GM12892 (cell line): ENCODE results near the gene SRGN.

Source experiments
- DNase-seq: peaks from one replicate; pipeline ENCODE4 v3.0.0; 2011; ENCODE audit not compliant: insufficient read length
- FAIRE-seq: peaks from 2 replicates; lab custom pipeline; 2011; peaks lifted over from hg19 to GRCh38; lab: Jason Lieb, UNC
- POLR2A ChIP-seq: IDR thresholded peaks from 2 replicates; pipeline ENCODE4 v1.6.1; 2011; ENCODE audit warnings: low read depth, low read length, control low read depth
- POLR2AphosphoS5 ChIP-seq: IDR thresholded peaks from 2 replicates; pipeline ENCODE4 v1.6.1; 2011; ENCODE audit warnings: low read depth, low read length, control low read depth
- TAF1 ChIP-seq: IDR thresholded peaks from 2 replicates; pipeline ENCODE4 v1.6.1; 2011; ENCODE audit warnings: low read depth, mild to moderate bottlenecking, control low read depth, low read length, borderline replicate concordance

SRGN gene

GRCh38 chr10:69075431-69075830, 12.5 kb upstream of the SRGN start:
- TF ChIP-seq POLR2A (no peak), POLR2AphosphoS5 (no peak), TAF1 (no peak)
- no peak for FAIRE-seq
- DNase-seq: no peak

- FAIRE-seq: no peak
- TF ChIP-seq POLR2AphosphoS5: no peak
- TF ChIP-seq POLR2A: no peak
- no peak for DNase-seq
Measured at GRCh38 chr10:69078311-69078710, 9.6 kb upstream of the SRGN start.

- FAIRE-seq: no peak
Measured at GRCh38 chr10:69080226-69080625, 7.7 kb upstream of the SRGN start.

GRCh38 chr10:69086001-69086509, 1.8 kb upstream of the SRGN start:
- no peak for TF ChIP-seq POLR2A
- TF ChIP-seq POLR2AphosphoS5: no peak
- no peak for TF ChIP-seq TAF1
- DNase-seq (no peak), FAIRE-seq (peak; percentile 14)

More at GRCh38 chr10:69080226-69080625, 7.7 kb upstream of the SRGN start:
- no peak for DNase-seq
- no peak for TF ChIP-seq POLR2A
- no peak for TF ChIP-seq TAF1
- no peak for TF ChIP-seq POLR2AphosphoS5

GRCh38 chr10:69088471-69088769, 517 bp downstream of the SRGN start:
- TF ChIP-seq POLR2AphosphoS5 (no peak), TAF1 (no peak), POLR2A (no peak)
- FAIRE-seq: peak; percentile 5
- DNase-seq: no peak

GRCh38 chr10:69088801-69089501, 1.0 kb downstream of the SRGN start:
- DNase-seq (no peak), FAIRE-seq (peak; percentile 89)
- TF ChIP-seq TAF1 (no peak), POLR2A (peak; percentile 63)

- FAIRE-seq (peak; percentile 50), DNase-seq (no peak)
- TF ChIP-seq POLR2AphosphoS5 (peak; percentile 85), TAF1 (no peak), POLR2A (peak; percentile 80)
Measured at GRCh38 chr10:69089638-69090599, 2.0 kb downstream of the SRGN start.

- TF ChIP-seq POLR2AphosphoS5 (no peak), TAF1 (no peak), POLR2A (no peak; the same call in 1 of the 2 replicates)
- DNase-seq (no peak), FAIRE-seq (no peak)
Measured at GRCh38 chr10:69090685-69091084, 2.8 kb downstream of the SRGN start.

- DNase-seq: no peak
- peak; percentile 24 for FAIRE-seq
- TF ChIP-seq POLR2A (no peak; the same call in 1 of the 2 replicates), TAF1 (no peak), POLR2AphosphoS5 (no peak)
Measured at GRCh38 chr10:69091143-69091651, 3.3 kb downstream of the SRGN start.

- no peak for TF ChIP-seq POLR2AphosphoS5
- no peak; the same call in 1 of the 2 replicates for TF ChIP-seq POLR2A
- TF ChIP-seq TAF1: no peak
- FAIRE-seq: peak; percentile 63
- no peak for DNase-seq
Measured at GRCh38 chr10:69092959-69093850, 5.3 kb downstream of the SRGN start.

- no peak for FAIRE-seq
- TF ChIP-seq POLR2A: no peak; the same call in 1 of the 2 replicates
- no peak for TF ChIP-seq POLR2AphosphoS5
- no peak for TF ChIP-seq TAF1
- DNase-seq: no peak
Measured at GRCh38 chr10:69093933-69094332, 6.0 kb downstream of the SRGN start.
